ENCODE data around the gene UNC45A.

DNA sequence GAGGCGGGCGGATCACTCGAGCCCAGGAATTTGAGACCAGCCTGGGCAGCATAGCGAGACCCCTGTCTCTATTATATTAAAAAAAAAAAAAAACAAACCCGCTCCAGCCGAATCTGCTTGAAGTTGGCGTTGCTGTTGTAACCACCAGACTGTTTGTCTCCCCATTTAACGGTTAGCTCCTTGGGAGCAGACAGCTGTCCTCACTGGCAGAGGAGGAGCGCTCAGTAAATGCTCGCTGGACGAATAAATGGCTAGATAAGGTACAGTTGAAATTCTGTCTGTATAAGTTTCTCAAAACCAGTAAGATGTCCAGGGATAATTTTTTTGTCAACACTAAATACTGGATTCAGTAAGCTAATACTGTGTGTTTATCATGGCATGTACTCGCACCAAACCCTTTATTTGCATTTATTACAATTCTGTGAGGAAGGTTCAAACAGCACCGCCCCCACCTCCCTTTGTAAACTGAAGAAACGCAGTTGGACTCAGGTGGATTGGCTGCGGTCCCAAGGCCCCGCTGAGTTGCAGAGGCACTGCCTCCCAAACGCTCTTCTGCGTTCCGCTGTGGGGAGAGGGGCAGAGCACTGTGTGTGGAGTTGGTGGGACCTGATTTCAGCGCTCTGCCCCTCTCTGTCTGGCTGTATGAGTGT is 20.7 kb downstream of the UNC45A start:
- TF ChIP-seq, protein P1, sequence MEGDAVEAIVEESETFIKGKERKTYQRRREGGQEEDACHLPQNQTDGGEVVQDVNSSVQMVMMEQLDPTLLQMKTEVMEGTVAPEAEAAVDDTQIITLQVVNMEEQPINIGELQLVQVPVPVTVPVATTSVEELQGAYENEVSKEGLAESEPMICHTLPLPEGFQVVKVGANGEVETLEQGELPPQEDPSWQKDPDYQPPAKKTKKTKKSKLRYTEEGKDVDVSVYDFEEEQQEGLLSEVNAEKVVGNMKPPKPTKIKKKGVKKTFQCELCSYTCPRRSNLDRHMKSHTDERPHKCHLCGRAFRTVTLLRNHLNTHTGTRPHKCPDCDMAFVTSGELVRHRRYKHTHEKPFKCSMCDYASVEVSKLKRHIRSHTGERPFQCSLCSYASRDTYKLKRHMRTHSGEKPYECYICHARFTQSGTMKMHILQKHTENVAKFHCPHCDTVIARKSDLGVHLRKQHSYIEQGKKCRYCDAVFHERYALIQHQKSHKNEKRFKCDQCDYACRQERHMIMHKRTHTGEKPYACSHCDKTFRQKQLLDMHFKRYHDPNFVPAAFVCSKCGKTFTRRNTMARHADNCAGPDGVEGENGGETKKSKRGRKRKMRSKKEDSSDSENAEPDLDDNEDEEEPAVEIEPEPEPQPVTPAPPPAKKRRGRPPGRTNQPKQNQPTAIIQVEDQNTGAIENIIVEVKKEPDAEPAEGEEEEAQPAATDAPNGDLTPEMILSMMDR (tag by site-specific recombination; IDR thresholded peaks at IDR 0.05) = no peak
- TF ChIP-seq MYNN (tag by site-specific recombination; IDR thresholded peaks at IDR 0.05; ENCODE audit: borderline replicate concordance) = no peak
- TF ChIP-seq, protein P2, sequence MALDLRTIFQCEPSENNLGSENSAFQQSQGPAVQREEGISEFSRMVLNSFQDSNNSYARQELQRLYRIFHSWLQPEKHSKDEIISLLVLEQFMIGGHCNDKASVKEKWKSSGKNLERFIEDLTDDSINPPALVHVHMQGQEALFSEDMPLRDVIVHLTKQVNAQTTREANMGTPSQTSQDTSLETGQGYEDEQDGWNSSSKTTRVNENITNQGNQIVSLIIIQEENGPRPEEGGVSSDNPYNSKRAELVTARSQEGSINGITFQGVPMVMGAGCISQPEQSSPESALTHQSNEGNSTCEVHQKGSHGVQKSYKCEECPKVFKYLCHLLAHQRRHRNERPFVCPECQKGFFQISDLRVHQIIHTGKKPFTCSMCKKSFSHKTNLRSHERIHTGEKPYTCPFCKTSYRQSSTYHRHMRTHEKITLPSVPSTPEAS (tag by site-specific recombination; IDR thresholded peaks at IDR 0.05) = no peak
- no peak for TF ChIP-seq ZNF157 (tag by site-specific recombination; IDR thresholded peaks at IDR 0.05)
- no peak for TF ChIP-seq SCRT2 (tag by site-specific recombination; IDR thresholded peaks at IDR 0.05)
- TF ChIP-seq ZNF549 (tag by site-specific recombination; IDR thresholded peaks at IDR 0.05) = no peak
- no peak for TF ChIP-seq ZNF473 (tag by site-specific recombination; IDR thresholded peaks at IDR 0.05)
- TF ChIP-seq, protein P3, sequence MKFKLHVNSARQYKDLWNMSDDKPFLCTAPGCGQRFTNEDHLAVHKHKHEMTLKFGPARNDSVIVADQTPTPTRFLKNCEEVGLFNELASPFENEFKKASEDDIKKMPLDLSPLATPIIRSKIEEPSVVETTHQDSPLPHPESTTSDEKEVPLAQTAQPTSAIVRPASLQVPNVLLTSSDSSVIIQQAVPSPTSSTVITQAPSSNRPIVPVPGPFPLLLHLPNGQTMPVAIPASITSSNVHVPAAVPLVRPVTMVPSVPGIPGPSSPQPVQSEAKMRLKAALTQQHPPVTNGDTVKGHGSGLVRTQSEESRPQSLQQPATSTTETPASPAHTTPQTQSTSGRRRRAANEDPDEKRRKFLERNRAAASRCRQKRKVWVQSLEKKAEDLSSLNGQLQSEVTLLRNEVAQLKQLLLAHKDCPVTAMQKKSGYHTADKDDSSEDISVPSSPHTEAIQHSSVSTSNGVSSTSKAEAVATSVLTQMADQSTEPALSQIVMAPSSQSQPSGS (tag by site-specific recombination; IDR thresholded peaks at IDR 0.05; ENCODE audit: low read depth) = no peak
- no peak for TF ChIP-seq ZNF560 (tag by site-specific recombination; IDR thresholded peaks at IDR 0.05; ENCODE audit: borderline replicate concordance)
- TF ChIP-seq, protein P4, sequence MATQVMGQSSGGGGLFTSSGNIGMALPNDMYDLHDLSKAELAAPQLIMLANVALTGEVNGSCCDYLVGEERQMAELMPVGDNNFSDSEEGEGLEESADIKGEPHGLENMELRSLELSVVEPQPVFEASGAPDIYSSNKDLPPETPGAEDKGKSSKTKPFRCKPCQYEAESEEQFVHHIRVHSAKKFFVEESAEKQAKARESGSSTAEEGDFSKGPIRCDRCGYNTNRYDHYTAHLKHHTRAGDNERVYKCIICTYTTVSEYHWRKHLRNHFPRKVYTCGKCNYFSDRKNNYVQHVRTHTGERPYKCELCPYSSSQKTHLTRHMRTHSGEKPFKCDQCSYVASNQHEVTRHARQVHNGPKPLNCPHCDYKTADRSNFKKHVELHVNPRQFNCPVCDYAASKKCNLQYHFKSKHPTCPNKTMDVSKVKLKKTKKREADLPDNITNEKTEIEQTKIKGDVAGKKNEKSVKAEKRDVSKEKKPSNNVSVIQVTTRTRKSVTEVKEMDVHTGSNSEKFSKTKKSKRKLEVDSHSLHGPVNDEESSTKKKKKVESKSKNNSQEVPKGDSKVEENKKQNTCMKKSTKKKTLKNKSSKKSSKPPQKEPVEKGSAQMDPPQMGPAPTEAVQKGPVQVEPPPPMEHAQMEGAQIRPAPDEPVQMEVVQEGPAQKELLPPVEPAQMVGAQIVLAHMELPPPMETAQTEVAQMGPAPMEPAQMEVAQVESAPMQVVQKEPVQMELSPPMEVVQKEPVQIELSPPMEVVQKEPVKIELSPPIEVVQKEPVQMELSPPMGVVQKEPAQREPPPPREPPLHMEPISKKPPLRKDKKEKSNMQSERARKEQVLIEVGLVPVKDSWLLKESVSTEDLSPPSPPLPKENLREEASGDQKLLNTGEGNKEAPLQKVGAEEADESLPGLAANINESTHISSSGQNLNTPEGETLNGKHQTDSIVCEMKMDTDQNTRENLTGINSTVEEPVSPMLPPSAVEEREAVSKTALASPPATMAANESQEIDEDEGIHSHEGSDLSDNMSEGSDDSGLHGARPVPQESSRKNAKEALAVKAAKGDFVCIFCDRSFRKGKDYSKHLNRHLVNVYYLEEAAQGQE (tag by site-specific recombination; IDR thresholded peaks at IDR 0.05) = 0 out of 2 replicates have a peak, but pooled peaks have one; percentile 1
